Panc1 (cell line): ENCODE measurements around the gene ZNF780B.

ENCODE experiments used
- POLR2AphosphoS5 ChIP-seq: IDR thresholded peaks from 2 replicates; pipeline ENCODE4 v1.6.1; 2012; ENCODE audit warnings: mild to moderate bottlenecking, low read depth, low read length, moderate library complexity
- TF ChIP-seq, protein P1 (sequence below): fragments of 450-650 bp; IDR thresholded peaks from 2 replicates; pipeline ENCODE4 v1.5.1; 2017; ENCODE audit warnings: mild to moderate bottlenecking

- TF ChIP-seq POLR2AphosphoS5 = no peak
- TF ChIP-seq, protein P1, sequence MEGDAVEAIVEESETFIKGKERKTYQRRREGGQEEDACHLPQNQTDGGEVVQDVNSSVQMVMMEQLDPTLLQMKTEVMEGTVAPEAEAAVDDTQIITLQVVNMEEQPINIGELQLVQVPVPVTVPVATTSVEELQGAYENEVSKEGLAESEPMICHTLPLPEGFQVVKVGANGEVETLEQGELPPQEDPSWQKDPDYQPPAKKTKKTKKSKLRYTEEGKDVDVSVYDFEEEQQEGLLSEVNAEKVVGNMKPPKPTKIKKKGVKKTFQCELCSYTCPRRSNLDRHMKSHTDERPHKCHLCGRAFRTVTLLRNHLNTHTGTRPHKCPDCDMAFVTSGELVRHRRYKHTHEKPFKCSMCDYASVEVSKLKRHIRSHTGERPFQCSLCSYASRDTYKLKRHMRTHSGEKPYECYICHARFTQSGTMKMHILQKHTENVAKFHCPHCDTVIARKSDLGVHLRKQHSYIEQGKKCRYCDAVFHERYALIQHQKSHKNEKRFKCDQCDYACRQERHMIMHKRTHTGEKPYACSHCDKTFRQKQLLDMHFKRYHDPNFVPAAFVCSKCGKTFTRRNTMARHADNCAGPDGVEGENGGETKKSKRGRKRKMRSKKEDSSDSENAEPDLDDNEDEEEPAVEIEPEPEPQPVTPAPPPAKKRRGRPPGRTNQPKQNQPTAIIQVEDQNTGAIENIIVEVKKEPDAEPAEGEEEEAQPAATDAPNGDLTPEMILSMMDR = no peak
Measured at GRCh38 chr19:40101813-40102212, 45.8 kb upstream of the ZNF780B start.
